Coronary artery (tissue), 2 donors: ENCODE results near the gene AGBL4.

Experiments used
- DNase-seq: peaks from one replicate; pipeline ENCODE4 v3.0.0-alpha.2; 2017; ENCODE audit warnings: low spot score
- H3K27ac ChIP-seq, 2 donors: fragments of 200-600 bp; sonication (generic); one replicate each; pipeline ENCODE4 v1.5.1; 2016 to 2019
- H3K4me3 ChIP-seq: fragments of 200-600 bp; sonication (generic); 2 replicates; pipeline ENCODE4 v1.5.1; 2016; ENCODE audit warnings: mild to moderate bottlenecking, moderate library complexity
- CTCF ChIP-seq: fragments of 200-600 bp; sonication (generic); IDR thresholded peaks from one replicate; pipeline ENCODE4 v1.5.1; 2019; ENCODE audit warnings: antibody characterized with exemption

AGBL4 gene

GRCh38 chr1:50023292-50024159 lies at the start of gene AGBL4:
TSS of gene AGBL4 (minus strand) at chr1:50023954.
- DNase-seq: no peak
- Histone ChIP-seq H3K27ac (no peak within 1 kb of the TSS), H3K4me3 (peak within 1 kb of the TSS; percentile 72)
- TF ChIP-seq CTCF: no peak

GRCh38 chr1:50066806-50067205 lies 43.1 kb upstream of the AGBL4 start:
- Histone ChIP-seq H3K4me3 (no peak overlapping the region), H3K27ac (no peak overlapping the region)
- no peak for TF ChIP-seq CTCF
- DNase-seq: no peak

GRCh38 chr1:50060279-50060678 lies 36.5 kb upstream of the AGBL4 start:
- DNase-seq: no peak
- no peak for TF ChIP-seq CTCF

GRCh38 chr1:50048791-50049190 lies 25.0 kb upstream of the AGBL4 start:
- no peak overlapping the region for H3K27ac ChIP-seq
- no peak overlapping the region for H3K4me3 ChIP-seq
- no peak for TF ChIP-seq CTCF
- DNase-seq: no peak

More at GRCh38 chr1:50060279-50060678, 36.5 kb upstream of the AGBL4 start:
- Histone ChIP-seq H3K27ac (no peak overlapping the region), H3K4me3 (no peak overlapping the region)

GRCh38 chr1:50047916-50048694 lies 24.4 kb upstream of the AGBL4 start:
- H3K27ac ChIP-seq: no peak overlapping the region
- peak overlapping the region; percentile 56 for H3K4me3 ChIP-seq
- peak; percentile 69 for DNase-seq
- no peak for TF ChIP-seq CTCF

- DNase-seq: no peak
- H3K27ac ChIP-seq: no peak overlapping the region
- H3K4me3 ChIP-seq: no peak overlapping the region
- no peak for TF ChIP-seq CTCF
Observed at GRCh38 chr1:50038237-50038809, 14.6 kb upstream of the AGBL4 start.
